ENCODE results near the gene HOXA5. TPM values are rescaled to one million over a fixed set of nuclear protein-coding genes. Genes with fewer than 3 reads are reported as not detected.

HOXA5 gene
- polyA plus RNA-seq, 5 donors = 77.5 to 95.7 (median 86.2) TPM

DNA sequence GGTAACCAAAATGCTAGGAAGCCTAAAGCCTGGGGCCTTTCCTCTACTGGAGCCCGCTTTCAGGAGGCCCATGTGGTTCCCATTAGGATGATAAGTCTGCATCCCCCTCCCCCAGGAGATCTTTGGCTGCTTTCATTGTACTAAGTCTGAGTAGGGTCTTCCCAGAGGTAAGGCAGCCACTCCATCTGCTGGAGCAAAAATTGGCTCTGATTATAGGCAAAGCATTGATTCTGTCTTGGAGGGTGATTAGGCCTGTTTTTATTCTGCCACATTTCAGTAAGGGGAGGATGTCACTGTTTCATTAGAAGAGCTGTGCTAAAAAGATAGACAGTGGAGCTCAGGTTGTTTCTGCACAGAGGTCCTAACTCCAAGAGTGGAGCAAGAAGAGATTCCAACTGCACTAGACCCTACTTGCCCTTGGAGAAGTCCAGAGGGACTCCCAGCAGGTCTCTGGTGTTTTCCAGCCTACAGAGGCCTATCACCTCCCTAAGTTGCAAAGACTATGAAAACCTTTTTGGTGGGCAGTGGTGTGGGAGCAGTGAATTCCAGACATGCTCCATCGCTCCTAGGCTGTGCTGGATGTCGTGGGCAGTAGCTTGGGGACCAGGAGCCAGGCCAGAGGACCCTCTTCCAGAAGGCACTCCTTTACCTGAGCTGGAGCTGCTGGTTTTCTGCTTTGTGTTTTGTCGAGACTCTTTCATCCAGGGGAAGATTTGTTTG, 33.9 kb downstream of the HOXA5 start:
- DNase-seq = no peak

DNA sequence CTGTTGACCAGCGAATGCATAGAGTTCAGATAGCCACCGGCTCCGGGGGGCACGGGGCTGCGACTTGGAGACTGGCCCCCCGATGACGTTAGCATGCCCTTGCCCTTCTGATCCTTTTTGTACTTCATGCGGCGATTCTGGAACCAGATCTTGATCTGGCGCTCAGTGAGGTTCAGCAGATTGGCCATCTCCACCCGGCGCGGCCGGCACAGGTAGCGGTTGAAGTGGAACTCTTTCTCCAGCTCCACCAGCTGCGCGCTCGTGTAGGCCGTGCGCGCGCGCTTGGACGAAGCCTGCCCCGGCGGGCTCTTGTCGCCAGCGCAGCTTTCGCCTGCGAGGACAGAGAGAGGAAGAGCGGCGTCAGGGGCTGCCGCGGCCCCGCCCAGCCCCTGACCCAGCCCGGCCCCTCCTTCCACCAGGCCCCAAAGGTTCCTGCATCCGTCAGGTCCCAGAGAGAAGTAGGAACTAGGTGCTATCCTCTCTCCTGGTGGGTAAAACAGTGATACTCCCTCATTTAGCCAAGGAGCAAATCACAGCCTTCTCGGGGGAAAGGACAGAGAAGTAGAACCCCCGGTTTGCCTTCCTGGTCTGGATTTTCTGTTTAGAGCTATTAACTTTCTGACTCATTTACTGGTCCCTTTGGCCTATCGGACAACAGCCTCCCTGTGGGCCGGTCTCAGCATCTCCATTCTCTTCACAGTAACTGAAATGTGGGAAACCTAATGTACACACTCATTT, 34.9 kb downstream of the HOXA5 start:
- peak; percentile 76 to 78 for DNase-seq

DNA sequence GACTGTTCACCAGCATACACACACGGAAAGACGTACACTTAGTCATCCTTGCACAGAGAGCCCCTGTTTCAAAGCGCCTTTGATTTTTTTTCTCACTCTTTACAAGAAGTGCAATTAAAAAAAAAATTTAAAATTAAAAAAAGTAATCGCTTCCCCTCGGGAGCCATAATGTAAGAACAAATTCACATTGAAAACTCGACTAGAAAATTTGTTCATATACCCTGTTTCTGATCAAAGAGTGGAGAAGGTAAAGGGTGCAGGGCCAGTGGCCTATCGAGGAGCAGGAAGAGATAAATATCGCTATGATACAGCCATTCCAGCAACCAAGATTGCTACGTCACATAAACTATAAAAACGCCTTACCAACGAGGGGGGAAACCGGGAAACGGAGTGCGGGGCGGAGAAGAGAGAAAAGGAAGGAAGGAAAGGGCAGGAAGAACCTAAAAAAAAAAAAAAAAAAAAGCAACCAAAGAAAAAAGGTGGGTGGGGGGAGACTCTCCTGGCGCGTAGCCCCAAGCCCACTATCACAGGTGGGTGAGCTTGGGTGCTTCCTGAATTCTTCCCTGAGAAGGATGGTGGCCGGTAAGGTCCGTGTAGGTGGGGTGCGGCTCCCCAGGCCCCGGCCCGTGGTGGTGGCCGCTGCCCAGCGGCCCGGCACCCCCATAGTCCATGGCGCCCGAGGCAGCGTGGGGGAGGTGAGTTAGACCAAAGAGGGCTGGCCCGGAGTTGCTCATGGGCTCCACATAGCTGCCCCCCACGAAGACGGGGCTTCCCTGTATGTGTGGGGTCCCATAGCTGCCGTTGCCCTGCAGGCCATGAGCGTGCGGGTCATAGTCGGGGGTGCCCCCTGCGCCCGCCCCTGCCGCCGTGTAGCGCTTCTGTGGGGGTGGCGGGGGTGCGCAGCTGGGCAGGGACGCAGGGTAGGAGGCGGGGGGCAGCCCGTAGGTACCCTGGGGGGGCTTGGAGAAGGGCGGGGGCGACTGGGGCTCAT, 35.8 kb downstream of the HOXA5 start:
- peak in 1 of 2 donors; percentile 53 for DNase-seq

DNA sequence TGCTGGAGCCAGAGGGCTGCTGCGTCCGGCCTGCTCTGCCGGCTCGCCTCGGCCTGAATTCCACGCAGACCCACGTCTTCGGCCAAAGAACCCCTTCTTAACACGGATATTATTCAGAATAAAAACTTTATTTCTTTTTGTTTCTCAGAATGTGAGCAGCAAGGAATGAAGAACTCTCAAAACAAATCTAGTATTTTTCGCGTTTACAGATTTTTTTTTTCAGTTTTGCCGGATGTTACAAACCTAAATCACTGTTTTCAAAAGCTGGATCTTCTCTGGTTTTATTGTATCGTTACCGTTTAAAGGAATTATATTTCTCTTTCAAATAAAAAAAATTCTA, 36.6 kb downstream of the HOXA5 start:
- DNase-seq = no peak

DNA sequence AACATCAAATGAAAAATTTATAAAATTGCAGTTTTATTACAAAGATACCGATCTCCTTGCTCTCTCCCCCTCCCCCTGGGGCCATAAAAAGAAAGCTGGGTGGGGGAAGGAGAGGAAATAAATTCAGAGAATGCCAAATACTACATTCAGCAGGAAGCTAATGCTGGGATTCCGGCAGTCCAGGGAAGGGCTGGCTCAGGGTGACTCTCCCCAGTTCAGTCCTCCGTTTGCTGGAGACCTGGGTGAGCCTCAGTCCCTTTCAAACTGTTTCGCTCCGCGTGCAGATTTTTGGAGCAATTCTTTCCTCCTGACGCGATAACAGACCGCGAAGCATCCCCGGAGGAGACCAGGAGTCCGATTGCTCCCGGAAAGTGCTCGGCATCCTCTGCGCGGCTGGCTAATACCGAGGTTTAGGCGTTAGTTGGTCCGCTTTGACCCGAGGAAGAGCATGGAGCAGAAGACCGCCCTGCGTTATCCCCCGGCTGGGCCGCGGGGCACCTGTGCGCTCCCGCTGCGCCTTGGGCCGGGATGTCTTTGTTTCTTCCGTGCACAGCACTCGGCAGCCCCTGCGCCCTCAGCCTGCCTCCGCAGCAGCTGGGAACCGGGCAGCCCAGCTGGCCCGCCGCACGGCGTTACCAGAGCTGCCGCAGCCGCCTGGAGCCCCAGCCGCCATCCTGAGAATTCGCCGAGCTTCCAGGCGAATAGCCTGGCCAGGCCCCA, 37.1 kb downstream of the HOXA5 start:
- peak in 1 of 2 donors; percentile 55 for DNase-seq

DNA sequence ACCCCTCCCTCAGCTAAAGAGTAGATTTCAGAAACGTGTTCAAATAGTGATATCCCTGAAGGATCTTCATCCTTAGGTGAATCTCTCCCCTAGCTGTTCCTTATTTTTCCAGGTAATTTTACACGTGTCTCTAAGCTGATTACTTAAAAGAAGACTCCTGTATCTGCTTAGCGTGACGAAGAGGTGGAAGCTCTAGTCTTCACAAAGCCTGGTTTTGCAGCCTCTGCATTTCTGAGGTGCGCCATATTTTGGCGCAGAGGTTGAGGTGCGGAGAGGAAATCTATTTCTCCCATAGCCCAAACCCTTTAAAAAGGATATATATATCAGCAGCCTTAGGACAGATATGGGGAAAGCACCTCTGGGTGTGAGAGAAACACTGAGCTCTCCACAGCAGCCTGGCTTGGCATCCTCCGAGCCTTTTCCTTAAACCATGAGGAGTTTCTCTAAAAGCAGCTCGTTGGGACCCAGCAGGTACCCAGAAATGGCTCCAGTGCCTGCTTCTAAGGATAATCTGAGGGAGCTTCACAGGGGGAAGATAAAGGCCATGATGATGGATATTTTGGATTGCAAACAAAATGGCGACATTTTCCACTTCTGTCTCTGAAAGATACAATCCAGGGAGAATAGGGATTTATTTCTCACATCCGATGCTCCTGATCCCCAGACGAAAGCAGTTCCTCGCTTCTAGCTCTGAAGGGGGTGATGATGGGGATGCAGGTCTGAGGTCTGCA, 38.0 kb downstream of the HOXA5 start:
- peak in 1 of 2 donors; percentile 43 for DNase-seq

DNA sequence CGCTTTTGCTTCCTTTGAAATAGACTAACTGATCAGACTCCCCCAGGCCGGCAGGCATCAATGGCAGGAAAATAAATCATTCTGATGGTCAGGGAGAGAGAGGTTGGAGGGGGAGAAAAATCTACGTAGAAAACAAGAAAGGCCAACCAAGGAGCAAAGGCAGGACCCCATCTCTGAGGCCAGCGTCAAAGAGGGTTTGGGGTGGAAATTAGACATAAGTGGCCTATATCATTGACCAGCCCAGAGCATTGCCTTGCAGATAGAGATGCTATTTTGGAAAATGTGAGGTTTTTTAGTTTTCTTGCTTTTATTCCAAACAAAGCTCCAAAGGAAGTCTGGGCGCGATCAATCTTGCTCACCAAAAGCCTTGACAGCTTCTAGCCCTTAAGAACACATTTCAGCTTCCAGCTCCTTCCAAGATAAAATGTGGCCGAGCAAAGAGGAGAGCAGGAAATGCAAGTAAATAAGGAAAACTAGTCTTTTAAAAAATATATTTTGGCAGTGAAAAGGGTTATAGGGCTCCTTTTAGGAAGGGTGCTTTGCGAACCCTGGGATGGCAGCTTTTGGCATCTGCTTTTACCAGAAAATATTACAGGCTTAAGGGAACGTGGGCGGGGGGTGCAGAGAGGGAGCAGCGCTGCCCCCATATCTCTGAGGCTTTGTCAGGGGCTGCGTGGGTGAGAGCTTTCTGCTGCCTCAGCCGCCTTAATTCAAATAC, 39.0 kb downstream of the HOXA5 start:
- DNase-seq = peak in 1 of 2 donors; percentile 79

DNA sequence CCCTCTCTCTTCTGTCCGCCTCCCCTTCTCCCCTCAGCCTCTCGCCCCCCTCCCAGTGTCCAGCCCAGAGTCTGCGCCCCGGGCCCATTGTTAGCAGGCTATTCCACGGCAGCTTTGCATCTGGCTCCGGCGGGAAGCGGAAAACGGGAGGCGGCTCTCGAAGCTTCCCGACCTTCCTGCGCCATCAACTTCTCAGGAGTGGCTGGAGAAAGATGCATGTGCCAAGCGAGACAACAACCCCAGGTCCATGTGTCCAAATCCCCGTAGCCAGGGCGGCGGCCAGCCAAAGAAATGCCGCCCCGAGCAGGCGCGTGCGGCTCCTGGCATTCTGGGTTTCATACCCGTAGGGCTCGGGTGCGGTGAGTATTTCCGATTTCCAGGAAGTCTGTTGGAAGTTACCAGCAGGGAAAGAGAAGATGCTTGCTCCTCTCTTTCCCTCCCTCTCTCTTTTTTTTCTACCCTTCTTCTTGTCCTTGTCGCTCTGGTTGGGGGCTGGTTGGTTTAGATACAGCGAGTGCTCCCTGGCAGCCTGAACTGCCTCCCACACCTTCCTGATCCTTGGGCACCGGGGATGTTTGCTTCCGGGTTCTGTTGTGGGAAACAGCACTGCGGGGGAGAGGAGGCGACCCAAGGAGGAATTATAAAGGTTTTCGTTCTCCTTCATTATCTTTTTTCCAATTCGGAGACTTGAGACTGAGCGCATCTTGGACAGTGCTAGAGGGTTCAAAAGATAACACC, 39.8 kb downstream of the HOXA5 start:
- peak; percentile 45 for DNase-seq

DNA sequence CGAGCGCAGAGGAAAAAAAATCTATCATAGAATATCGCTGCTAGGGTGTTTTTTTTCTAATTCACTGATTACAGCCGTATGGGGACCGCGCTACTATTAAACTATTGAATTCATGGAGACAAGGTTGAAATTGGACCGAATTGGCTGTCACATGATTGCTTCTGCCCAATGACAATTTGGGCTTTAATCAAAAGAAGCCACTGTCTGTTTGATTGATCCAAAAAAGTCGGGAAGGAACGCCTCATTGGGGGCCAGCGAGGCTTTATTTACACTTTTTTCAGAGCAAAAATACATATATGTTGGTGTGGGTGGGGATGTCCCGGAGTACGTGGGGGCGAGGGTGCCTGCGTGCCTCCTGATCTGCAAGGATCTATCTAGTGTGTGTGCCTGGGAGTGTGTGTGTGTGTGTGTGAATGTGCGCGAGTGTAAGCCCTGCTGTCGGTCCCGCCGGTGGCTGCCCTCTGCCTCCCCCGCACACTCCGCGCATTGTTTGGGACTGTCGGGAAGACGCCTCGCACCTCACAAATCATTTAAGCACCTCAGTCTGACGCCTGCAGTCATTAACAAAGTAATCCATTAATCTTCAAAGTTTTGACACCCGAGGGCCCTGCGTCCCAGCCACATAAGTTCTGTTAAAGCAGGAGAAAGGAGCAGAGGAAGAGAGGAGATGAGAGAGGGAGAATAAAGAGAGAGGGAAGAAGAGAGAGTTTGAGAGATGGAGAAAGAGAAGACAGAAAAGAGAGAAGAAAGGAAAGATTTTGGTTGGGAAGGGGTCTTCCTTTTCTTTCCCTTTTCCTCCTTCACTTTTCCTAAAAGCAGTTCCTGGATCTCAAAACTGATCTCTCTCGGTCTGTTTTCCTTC, 40.7 kb downstream of the HOXA5 start, which contains the start of gene HOXA2:
Gene HOXA2 (minus strand): TSS at position 103 of the 862 bp plus-strand sequence. CDS start 183 bp downstream, outside the sequence.
- DNase-seq = peak; percentile 80 to 87

DNA sequence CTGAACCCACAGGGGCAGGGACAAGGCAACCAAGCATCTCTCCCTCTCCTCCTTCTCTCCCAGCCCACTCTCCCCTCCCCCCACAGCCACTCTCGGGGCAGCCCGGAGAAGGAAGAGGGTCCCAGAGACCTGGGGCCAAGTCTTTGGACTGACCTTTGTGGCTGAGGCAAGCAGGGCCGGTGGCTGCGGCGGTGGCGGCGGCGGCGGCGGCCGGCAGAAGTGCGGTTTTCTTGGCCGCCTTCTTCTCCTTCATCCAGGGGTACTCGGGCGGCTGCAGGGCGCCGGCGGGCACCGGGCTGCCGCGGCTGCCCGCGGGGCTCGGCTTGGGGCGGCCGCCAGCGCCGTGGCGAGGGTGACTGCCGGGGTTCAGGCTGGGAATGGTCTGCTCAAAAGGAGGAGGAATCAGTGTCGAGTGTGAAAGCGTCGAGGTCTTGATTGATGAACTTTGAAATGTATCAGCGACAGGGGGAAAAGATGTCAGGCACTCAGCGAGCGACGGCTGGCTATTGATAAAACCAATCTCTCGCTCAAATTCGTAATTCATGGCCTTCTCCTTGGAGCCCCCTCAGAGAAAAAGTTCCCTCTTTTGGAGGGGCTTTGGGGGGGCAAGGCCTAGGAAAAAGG, 41.4 kb downstream of the HOXA5 start:
- peak in 1 of 2 donors; percentile 54 for DNase-seq

DNA sequence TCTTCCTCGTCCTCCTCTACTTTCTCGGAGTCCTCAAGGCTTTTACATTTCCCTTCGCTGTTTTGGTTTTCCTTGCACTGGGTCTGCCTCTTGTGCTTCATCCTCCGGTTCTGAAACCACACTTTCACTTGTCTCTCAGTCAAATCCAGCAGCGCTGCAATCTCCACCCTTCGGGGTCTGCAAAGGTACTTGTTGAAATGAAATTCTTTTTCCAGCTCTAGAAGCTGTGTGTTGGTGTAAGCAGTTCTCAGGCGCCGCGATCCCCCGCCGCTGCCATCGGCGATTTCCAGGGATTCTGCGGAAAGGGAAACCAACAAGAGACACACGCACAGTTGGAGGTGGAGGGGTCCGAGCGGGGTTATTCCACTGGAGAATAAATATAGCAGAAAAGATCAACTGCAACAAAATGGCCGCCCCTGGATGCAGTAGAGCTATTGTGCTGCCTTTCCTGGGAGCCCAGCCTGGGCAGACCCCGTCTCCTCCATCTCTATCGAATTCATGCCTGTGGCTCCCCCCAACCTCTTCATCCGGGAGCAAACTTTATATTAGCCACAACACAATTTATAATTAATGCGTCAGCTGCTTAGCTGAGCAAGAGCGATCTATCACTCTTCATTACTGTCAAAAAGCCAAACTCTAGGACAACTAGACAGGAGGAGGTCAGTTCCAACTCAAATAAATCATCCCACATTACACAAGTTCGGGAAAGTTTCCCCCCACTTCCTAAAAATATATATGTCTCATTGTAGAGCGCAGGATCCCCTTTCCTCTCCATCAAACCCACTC, 42.1 kb downstream of the HOXA5 start:
- DNase-seq = peak; percentile 87 to 92

DNA sequence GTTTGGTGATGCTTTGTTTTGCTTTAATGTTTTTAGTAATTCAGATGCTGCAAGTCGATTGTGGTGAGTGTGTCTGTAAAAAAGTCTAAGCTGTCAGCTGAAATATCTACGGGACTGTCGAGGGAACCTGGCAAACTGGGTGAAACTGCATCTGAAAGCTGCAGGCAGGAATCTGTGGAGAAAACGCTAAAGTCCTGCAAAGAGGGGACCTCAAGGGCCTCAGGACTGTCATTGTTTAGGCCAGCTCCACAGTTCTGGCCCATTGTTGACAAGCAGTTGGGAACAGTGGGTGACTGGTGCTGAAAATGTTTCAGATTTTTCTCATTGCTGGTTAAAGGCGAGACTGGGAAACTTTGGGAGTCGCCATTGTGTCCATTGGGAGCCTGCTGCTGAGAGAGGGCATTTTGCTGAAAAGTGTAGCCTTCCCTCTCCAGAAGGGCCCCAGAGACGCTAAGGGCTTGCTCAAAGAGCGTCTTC, 42.7 kb downstream of the HOXA5 start:
- DNase-seq = peak in 1 of 2 donors; percentile 42

DNA sequence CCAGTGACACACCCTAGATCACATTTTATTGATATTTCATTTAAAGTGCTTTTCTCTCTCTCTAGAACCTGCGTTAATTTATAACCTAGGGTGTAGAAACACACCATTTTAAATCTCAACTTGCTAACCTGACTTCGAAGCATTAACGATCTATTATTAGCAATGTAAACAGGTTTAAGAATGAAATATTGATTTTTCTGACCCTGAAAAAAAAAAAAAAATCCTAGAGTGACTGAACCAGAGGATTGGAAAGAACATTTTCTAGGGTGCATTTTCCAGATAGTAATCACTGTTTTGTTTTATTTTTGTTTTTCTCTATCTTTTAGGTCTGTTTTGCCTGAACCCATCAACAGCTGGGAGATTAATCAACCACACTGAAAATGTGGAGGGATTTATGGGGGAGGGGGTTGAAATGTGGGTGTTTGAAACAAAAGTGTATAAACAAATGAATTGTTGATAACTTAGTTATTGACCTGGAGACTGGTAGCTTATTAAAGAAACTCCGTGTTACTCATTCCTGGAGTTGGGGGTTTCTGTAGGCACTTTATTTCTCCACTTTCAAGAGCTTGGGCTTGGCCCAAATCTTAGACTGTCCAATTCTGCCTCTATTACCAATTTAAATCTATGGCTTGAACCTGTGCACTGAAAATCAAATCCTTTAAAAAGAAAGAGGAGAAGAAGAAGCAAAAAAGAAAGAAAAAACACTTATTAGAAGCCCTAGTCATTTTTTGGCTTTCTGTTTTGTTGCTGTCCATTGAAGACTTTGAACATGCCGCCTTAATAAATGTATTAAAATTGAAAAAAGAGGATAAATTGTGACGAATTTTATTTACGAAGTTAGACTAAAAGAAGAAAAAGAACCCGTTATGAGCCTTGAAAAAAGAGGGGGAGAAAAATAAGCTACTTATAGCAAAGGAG, 43.8 kb downstream of the HOXA5 start:
- no peak for DNase-seq

DNA sequence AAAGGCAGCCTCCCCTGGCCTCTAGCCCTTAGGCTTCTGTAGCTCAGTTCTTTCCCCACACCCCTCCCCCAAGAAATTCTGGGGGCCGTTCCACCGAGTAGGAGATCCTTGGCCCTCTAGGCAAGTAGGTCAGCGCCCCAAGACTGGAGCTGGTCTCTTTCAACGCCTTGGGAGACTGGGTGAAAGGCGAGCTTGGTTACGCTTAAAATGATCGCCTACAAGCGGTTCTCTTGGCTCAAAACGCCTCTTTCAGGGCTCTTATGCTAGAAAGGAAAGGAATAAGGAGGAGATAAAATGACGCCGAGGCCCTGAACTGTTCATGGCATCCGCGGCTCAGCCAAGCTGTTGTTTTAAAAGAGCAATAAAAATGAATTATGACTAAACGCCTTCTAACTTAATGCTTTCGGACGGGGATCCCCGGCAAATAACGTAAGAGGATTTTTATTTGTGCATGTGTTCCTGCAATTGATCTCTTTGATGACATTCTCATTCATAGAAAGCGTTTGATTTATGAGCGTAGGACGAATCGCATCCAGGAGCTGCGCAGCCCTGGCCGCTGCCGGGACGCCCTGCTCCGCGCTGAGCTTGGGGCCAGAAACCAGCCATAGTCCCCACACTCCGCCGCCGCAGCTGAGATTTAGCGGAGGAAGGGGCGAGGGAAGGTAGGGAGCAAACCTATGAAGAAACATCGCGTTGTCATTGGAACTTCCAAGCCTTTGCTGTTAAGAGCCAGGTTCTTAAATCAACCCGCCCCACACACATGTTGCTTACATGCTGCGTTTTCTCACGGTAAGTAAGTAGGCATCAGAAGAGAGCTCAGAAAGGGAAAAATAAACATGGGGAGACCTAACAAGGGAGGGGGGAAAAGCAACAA, 44.7 kb downstream of the HOXA5 start:
- peak; percentile 76 for DNase-seq
